NCI-H1105 (cell line): Measurements from ENCODE around the gene ZNF536.

Source experiments
- DNase-seq: peaks from one replicate; lab custom pipeline; 2025; lab: John Stamatoyannopoulos, UW

Gene ZNF536

GRCh38 chr19:30363073-30363472, 9.1 kb upstream of the ZNF536 start:
- DNase-seq: no peak

- no peak for DNase-seq
Observed at GRCh38 chr19:30364866-30365800, 7.1 kb upstream of the ZNF536 start.

GRCh38 chr19:30366282-30366681, 5.9 kb upstream of the ZNF536 start:
- no peak for DNase-seq

GRCh38 chr19:30367006-30367405, 5.2 kb upstream of the ZNF536 start:
- DNase-seq: no peak

- DNase-seq: no peak
Observed at GRCh38 chr19:30367421-30367820, 4.8 kb upstream of the ZNF536 start.

- no peak for DNase-seq
Observed at GRCh38 chr19:30369833-30370232, 2.4 kb upstream of the ZNF536 start.

GRCh38 chr19:30371161-30371836, 885 bp upstream of the ZNF536 start:
- DNase-seq: peak; percentile 61

GRCh38 chr19:30373593-30373992, 1.4 kb downstream of the ZNF536 start:
- no peak for DNase-seq

- peak; percentile 57 for DNase-seq
Observed at GRCh38 chr19:30374539-30374864, 2.3 kb downstream of the ZNF536 start.

GRCh38 chr19:30374865-30375552, 2.8 kb downstream of the ZNF536 start:
- peak; percentile 75 for DNase-seq

- DNase-seq: no peak
Observed at GRCh38 chr19:30375553-30376031, 3.4 kb downstream of the ZNF536 start.

GRCh38 chr19:30376272-30376671, 4.1 kb downstream of the ZNF536 start:
- DNase-seq: no peak

GRCh38 chr19:30376826-30377425, 4.7 kb downstream of the ZNF536 start:
- no peak for DNase-seq

- DNase-seq: no peak
Observed at GRCh38 chr19:30378701-30379100, 6.5 kb downstream of the ZNF536 start.

GRCh38 chr19:30379841-30380610, 7.8 kb downstream of the ZNF536 start:
- DNase-seq: no peak

- DNase-seq: no peak
Observed at GRCh38 chr19:30381366-30381765, 9.2 kb downstream of the ZNF536 start.

GRCh38 chr19:30385174-30385573, 13.0 kb downstream of the ZNF536 start:
- DNase-seq: no peak

GRCh38 chr19:30385666-30386065, 13.5 kb downstream of the ZNF536 start:
- DNase-seq: no peak

GRCh38 chr19:30386551-30387143, 14.5 kb downstream of the ZNF536 start:
- no peak for DNase-seq

- no peak for DNase-seq
Observed at GRCh38 chr19:30387311-30388115, 15.3 kb downstream of the ZNF536 start.
